H7 (cell line): ENCODE data around the gene ELP4. TPM values are rescaled to one million over a fixed set of nuclear protein-coding genes. Genes with fewer than 3 reads are reported as not detected.

ENCODE experiments used
- DNase-seq: peaks from one replicate; pipeline ENCODE4 v3.0.0; 2012
- H3K27me3 ChIP-seq: 2 replicates; pipeline ENCODE4 v1.6.0; 2011; ENCODE audit warnings: mild to moderate bottlenecking, low read length; ENCODE audit not compliant: control insufficient read depth, insufficient read depth
- H3K36me3 ChIP-seq: replicated peaks from 2 replicates; pipeline ENCODE4 v1.5.1; 2011; ENCODE audit warnings: low read length; ENCODE audit not compliant: control insufficient read depth, insufficient read depth
- H3K4me3 ChIP-seq: 2 replicates; pipeline ENCODE4 v1.5.1; 2011; ENCODE audit warnings: low read depth, mild to moderate bottlenecking, control low read depth, low read length, moderate library complexity; ENCODE audit not compliant: insufficient read depth
- total RNA-seq: library from RNA; depleted of rRNA; stranded (reverse); fragments of >200 nt; shearing (Covaris generic); gene quantifications from 2 replicates; pipeline ENCODE4 v1.2.3, GENCODE V29; 2014

ELP4 gene
- total RNA-seq, 1 experiment from 2014 or later, result 28.0 TPM

DNA sequence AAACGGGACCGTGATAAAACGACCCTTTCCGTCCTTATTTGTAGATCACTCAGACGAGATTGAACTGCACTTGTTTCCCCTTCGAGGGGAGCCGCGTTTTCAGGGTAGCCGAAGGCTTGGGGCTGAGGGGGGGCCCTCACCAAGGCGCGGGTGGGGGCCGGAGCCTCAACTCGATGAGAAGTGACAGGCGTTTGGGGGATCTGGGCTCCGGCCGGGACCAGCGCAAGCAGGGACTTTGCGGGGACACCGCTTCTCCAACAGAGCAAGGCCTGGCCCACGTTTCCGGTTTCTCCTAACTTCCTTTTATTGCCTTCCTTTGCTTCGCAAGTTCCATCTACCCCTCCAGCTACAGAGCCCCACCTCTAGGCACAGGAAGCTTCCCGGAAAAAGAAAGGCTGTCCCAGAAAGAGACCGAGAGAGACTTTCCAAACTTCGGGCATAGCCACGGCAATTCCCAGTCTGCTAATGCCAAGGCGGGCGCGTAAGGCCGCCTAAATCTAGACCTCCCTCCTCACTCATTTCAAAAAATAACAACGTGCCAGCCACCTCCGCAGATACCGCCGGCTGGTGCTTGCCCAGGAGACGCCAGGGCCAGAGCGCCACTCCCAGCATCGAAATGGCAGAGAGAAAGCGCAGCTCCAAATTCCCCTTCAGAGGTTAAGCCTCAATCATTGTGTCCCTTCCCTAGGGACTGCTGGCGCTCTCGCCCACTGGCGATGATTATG lies 294.9 kb downstream of the ELP4 start:
- peak; percentile 72 for DNase-seq
- Histone ChIP-seq H3K36me3 (no peaks in the 10 kb centered on the region), H3K4me3 (peak overlapping the region; percentile 2; the same call in 1 of the 2 replicates), H3K27me3 (peaks cover 100% of the 10 kb centered on the region)

GRCh38 chr11:31805037-31805628 lies 295.6 kb downstream of the ELP4 start:
- Histone ChIP-seq H3K36me3 (no peaks in the 10 kb centered on the region), H3K4me3 (0 out of 2 replicates have a peak overlapping the region, but pooled peaks have one; percentile 4), H3K27me3 (peaks cover 100% of the 10 kb centered on the region)
- DNase-seq, result peak; percentile 85

DNA sequence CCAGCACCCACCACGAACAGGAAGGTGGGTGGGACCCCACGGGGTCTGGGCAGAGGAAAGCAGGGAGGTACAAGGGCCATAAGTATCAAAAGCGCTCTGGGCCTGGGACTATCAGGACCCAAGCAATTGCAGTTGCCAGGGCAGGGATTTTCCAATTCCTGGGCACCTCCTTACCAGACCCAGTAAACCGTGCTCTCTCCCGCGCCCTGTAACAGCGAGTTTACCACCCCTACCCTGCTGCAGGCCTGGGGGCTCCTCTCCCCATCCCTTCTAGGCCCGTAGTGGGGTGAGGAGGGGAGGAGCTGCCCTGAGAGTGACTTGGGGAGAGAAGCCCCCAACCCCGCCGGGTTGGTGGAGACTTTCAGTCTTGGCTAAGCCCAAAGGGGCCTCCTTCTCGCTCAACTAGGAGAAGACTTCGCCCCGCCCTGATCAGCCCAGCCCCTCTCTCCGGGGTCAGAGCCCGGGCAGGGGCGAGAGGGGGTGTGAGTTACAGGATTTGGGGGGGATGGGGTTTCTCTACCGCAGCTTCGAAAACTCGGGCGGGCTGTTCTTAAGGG lies 296.1 kb downstream of the ELP4 start:
- DNase-seq, result peak; percentile 90
- H3K27me3 ChIP-seq, result peaks cover 100% of the 10 kb centered on the region
- 0 out of 2 replicates have a peak overlapping the region, but pooled peaks have one; percentile 4 for H3K4me3 ChIP-seq
- no peaks in the 10 kb centered on the region for H3K36me3 ChIP-seq

DNA sequence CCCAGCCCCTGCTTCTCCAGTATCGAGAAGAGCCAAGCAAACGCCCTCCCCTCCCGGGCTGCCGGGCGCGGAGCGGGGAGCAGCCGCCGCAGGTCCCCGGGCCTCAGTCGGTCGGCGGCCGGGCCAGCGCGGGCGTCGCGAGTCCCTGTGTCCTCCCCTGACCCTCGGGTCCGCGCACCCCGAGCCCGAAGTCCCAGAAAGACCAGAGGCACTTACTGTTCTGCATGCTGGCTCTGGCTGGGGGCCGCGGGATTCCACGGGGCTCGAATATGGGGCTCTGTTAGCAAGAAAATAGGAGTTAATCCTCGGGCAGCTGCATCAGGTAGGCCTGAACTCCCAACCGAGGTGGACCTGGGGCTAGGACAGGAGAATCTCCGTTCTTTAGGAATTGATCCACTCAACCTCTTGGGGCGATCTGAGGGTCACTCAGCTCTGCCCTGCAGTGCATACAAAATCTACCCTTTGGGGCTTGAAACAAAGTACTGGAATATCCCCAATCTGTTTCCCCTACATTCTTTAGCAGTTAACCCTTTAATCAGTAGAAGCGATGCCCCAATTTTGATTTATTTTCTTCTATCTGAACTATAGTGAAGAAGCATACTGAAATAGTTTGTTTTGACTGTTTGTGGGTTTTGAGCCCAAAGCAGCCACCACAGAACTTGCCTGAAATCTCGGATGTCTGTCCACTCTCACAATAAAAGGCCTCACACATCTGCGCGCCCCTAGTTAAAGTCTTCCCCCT lies 296.8 kb downstream of the ELP4 start:
- DNase-seq, result no peak
- Histone ChIP-seq H3K4me3 (no peak overlapping the region), H3K36me3 (no peaks in the 10 kb centered on the region)

DNA sequence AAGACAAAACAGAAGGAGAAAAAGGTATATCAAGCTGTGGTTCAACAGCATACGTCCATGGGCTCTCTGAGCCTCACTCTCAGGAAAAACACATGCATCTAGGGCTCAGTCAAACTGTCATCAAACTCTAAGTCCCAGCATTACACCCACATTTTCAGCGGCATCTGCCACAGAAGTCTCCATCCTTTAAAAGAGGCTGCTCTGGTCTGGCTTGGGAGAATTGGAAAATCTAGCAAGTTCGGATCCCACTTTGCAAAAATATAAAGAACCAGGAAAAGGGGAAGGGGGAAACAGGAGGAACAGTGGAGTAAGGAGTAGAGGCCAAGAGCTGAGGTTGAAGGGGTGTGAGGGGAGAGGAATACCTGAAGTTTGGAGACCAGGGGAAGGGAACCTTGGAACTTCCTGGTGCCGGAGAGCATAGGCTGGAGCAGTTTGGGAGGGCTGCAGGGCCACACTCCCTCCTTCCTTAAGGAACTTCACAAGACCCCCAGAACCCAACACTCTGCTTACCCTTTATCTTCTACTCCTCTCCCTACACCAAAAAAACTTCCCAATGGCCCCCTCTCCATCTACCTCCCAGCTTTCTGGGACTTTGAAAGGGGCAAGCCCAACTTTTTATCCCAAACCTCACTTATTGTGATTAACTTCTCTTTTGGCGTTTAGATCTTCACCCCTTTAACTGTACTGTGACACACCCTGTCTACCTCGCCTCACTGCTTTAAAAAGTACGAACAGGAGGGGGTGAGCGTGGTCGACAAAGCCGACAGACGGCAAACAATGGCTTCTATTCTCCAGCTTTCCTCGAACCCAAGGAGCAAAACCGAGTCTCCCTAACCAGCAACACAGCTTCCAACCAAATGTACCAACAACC lies 297.6 kb downstream of the ELP4 start:
- peaks cover 95% of the 10 kb centered on the region for H3K27me3 ChIP-seq
- no peak overlapping the region; the same call in 1 of the 2 replicates for H3K4me3 ChIP-seq
- H3K36me3 ChIP-seq, result no peaks in the 10 kb centered on the region
- peak; percentile 55 for DNase-seq

More for the DNA sequence above, 296.8 kb downstream of the ELP4 start:
- H3K27me3 ChIP-seq, result peaks cover 96% of the 10 kb centered on the region

- no peaks in the 10 kb centered on the region for H3K36me3 ChIP-seq
- peak; percentile 26 for DNase-seq
- peaks cover 95% of the 10 kb centered on the region for H3K27me3 ChIP-seq
- peak overlapping the region; percentile 0; the same call in 1 of the 2 replicates for H3K4me3 ChIP-seq
These were observed 298.5 kb downstream of the ELP4 start for GRCh38 chr11:31807799-31808667.

- peak; percentile 51 for DNase-seq
- Histone ChIP-seq H3K27me3 (peaks cover 95% of the 10 kb centered on the region), H3K4me3 (peak overlapping the region; percentile 0; the same call in 1 of the 2 replicates), H3K36me3 (no peaks in the 10 kb centered on the region)
These were observed 299.4 kb downstream of the ELP4 start for GRCh38 chr11:31808721-31809540.

DNA sequence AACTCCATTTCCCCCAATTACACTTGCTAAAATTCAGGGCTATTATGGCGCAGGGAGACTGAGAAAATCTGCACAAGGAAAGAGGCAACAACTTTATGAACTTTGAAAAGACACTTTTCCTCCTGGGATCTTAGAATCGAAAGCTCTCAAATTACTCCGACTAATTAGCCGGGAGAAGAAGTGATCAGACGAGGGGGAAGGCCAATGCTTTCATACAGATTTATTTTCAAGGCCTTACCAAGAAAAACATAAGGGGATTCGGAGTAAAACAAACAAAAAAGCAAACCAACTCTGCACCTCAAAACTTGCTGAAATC lies 299.9 kb downstream of the ELP4 start:
- H3K4me3 ChIP-seq, result peak overlapping the region; percentile 39
- DNase-seq, result no peak
- H3K27me3 ChIP-seq, result peaks cover 95% of the 10 kb centered on the region
- no peaks in the 10 kb centered on the region for H3K36me3 ChIP-seq

GRCh38 chr11:31809857-31810778 lies 300.6 kb downstream of the ELP4 start:
- H3K36me3 ChIP-seq, result no peaks in the 10 kb centered on the region
- peak; percentile 88 for DNase-seq
- H3K27me3 ChIP-seq, result peaks cover 95% of the 10 kb centered on the region
- H3K4me3 ChIP-seq, result peak overlapping the region; percentile 40

- peaks cover 95% of the 10 kb centered on the region for H3K27me3 ChIP-seq
- H3K4me3 ChIP-seq, result peak within 1 kb of the TSS; percentile 40
- peak; percentile 95 for DNase-seq
- no peaks in the 10 kb centered on the region for H3K36me3 ChIP-seq
These were observed 301.4 kb downstream of the ELP4 start, which contains the start of gene PAX6 for GRCh38 chr11:31810779-31811647. TSS of gene PAX6 (minus strand) at chr11:31811322. CDS start at chr11:31806411, 4,911 bp downstream.
